ENCODE measurements around the gene BICD1.

- TF ChIP-seq POLR2AphosphoS5 (IDR thresholded peaks at IDR 0.05; ENCODE audit: low read depth, low read length) (no peak), POLR2A (IDR thresholded peaks at IDR 0.05; ENCODE audit: low read depth, low read length) (no peak)
These were observed 53.3 kb downstream of the BICD1 start for GRCh38 chr12:32159925-32160324.

Data from GM12892 (cell line).